Measurements from ENCODE around the gene ACYP1. TPM values are rescaled to one million over a fixed set of nuclear protein-coding genes. Genes with fewer than 3 reads are reported as not detected.

The ACYP1 gene
- total RNA-seq, 4 donors from 2014 or later: 4.2 to 24.3 (median 9.9) TPM

DNA sequence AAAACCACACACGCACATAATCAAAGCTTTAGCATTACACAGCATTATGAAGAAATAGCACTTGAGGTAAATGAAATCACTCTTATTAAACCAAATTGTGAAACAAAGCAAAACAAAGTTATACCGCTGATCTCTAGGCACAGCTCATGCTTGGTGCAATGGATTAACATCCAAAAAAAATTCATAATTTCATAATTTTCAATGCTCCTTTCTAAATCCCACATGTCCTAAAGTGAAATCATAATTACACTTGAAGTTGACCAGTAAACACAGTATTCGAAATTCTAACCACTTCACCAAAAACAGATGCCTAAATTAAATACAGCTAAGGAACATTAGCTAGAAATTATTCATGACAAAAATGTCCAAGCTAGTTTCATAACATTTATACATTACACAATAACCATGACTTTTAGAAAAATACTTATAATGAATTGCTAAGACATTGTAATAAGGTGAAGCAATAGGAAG lies 14.1 kb downstream of the ACYP1 start:
- Histone ChIP-seq H3K36me3 (no peaks in the 10 kb centered on the region), H3K27ac (peak overlapping the region; percentile 55 to 96 (median 78)), H3K4me3 (peak overlapping the region in 1 of 4 donors; percentile 0)

DNA sequence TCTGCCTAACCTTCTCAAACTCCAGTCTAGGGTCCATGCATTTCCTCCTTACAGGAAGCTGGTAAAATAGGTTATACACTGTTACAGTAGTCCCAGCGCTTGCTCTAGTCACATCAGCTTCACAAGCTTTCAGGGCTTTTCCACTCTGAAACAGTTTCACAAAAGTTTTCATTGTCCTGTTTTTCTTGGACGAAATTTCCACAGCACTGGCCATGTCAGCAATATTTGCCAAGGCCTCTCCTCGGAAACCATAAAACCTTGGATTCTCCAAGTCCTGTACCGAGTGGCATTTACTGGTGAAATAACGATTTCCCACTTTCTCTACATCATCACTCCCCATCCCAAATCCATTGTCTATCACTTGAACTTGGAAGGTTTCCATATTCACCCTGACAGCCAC lies 14.7 kb downstream of the ACYP1 start:
- Histone ChIP-seq H3K27me3 (no peaks in the 10 kb centered on the region), H3K9me3 (no peaks in the 10 kb centered on the region), H3K36me3 (no peaks in the 10 kb centered on the region), H3K4me1 (peaks cover 0 to 60% (median 23%) of the 10 kb centered on the region in 4 donors), H3K4me3 (peak overlapping the region in 2 of 4 donors; percentile 0 to 2), H3K27ac (peak overlapping the region; percentile 55 to 93 (median 75))
- TF ChIP-seq POLR2A (IDR thresholded peaks at IDR 0.05): no peak
- TF ChIP-seq, protein P1, sequence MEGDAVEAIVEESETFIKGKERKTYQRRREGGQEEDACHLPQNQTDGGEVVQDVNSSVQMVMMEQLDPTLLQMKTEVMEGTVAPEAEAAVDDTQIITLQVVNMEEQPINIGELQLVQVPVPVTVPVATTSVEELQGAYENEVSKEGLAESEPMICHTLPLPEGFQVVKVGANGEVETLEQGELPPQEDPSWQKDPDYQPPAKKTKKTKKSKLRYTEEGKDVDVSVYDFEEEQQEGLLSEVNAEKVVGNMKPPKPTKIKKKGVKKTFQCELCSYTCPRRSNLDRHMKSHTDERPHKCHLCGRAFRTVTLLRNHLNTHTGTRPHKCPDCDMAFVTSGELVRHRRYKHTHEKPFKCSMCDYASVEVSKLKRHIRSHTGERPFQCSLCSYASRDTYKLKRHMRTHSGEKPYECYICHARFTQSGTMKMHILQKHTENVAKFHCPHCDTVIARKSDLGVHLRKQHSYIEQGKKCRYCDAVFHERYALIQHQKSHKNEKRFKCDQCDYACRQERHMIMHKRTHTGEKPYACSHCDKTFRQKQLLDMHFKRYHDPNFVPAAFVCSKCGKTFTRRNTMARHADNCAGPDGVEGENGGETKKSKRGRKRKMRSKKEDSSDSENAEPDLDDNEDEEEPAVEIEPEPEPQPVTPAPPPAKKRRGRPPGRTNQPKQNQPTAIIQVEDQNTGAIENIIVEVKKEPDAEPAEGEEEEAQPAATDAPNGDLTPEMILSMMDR (IDR thresholded peaks at IDR 0.05): no peak
- TF ChIP-seq EP300 (IDR thresholded peaks at IDR 0.05): no peak
- DNase-seq (ENCODE audit: low spot score in 2 of 2): peak in 1 of 2 donors; percentile 29
- WGBS, 2 donors: 17 to 50% methylated on average over 5 of the region's 5 CpGs

More for the DNA sequence above, 14.1 kb downstream of the ACYP1 start:
- H3K4me1 ChIP-seq: peaks cover 0 to 54% (median 23%) of the 10 kb centered on the region in 4 donors
- WGBS, 2 donors: 73% methylated on average over 3 of the region's 3 CpGs
- no peak for DNase-seq (ENCODE audit: low spot score in 2 of 2)
- no peaks in the 10 kb centered on the region for H3K27me3 ChIP-seq
- no peaks in the 10 kb centered on the region for H3K9me3 ChIP-seq
- TF ChIP-seq EP300 (IDR thresholded peaks at IDR 0.05): peak in 1 of 2 donors; percentile 60
- TF ChIP-seq, protein P1 (IDR thresholded peaks at IDR 0.05): no peak

DNA sequence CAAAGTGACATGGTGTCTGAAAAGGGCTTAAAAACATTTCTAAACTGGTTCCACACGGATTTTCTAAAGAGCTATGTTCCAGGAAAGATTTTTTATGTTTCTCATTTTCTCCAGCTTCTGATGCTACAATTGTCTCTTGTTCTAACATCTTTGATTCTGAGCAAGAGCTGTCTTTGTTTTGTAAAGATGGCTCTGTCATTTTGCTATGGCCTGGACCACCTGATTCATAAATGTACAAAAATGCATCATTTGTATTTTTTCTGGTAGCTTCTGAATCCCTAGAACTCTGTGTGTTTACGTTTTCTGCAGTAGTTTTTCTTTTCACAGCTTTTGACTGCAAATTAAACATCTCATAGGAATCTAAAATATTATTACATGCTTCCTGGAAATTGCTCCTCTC lies 15.7 kb downstream of the ACYP1 start:
- H3K27me3 ChIP-seq: no peaks in the 10 kb centered on the region
- no peak for DNase-seq (ENCODE audit: low spot score in 2 of 2)
- H3K36me3 ChIP-seq: no peaks in the 10 kb centered on the region
- peaks cover 0 to 62% (median 23%) of the 10 kb centered on the region in 4 donors for H3K4me1 ChIP-seq
- H3K9me3 ChIP-seq: no peaks in the 10 kb centered on the region
- H3K4me3 ChIP-seq: no peak overlapping the region
- peak overlapping the region in 2 of 4 donors; percentile 44 to 93 for H3K27ac ChIP-seq
- TF ChIP-seq EP300 (IDR thresholded peaks at IDR 0.05) (no peak), POLR2A (IDR thresholded peaks at IDR 0.05) (no peak)
- TF ChIP-seq, protein P1 (IDR thresholded peaks at IDR 0.05): no peak
- 48 to 51% methylated on average over 2 of the region's 2 CpGs for WGBS, 2 donors

DNA sequence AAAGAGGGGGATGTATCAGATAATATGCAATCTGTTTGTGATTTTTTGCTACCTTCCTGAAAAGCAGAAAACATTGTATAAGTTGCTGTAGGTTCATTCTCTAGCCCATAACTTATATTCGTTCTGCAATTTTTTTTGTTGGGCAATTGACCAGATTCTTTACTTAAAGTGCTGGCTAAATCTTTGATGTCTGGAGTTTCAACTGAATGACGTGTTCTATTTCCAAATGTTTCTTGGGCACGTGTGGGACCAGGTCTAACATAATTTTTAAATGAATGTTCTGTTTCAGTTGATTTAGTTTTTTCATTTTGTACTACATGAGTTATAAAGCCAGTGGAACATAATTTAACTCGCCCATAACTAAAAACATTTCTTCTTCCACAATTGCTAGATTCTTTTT lies 16.3 kb downstream of the ACYP1 start:
- TF ChIP-seq EP300 (IDR thresholded peaks at IDR 0.05): no peak
- TF ChIP-seq POLR2A (IDR thresholded peaks at IDR 0.05): no peak
- H3K36me3 ChIP-seq: peaks cover 0 to 3% (median 0%) of the 10 kb centered on the region in 3 donors
- 82 to 89% methylated on average over 4 of the region's 4 CpGs for WGBS, 2 donors
- H3K9me3 ChIP-seq: no peaks in the 10 kb centered on the region
- H3K27me3 ChIP-seq: no peaks in the 10 kb centered on the region
- DNase-seq (ENCODE audit: low spot score in 2 of 2): no peak
- peaks cover 0 to 62% (median 23%) of the 10 kb centered on the region in 4 donors for H3K4me1 ChIP-seq
- H3K27ac ChIP-seq: peak overlapping the region in 2 of 4 donors; percentile 4 to 7
- no peak overlapping the region for H3K4me3 ChIP-seq

DNA sequence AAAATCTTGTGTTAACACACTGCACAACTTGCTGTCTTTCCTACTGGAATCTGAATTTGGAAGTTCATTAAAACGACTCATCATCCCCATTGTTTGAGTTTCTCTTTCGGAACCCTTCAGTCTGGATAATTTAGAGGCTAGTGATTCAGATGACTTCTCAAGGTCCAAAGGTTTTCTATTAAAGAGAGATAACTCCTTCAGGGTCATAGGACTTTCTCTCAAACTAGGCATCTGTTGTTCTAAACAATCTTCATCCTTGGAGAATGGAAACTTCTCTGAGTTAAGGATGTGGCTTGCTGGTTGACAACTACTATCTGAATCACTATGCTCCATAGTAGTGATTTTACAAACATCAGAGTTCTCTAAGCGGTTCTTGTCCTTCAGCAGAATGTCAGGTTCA lies 16.9 kb downstream of the ACYP1 start:
- Histone ChIP-seq H3K27me3 (no peaks in the 10 kb centered on the region), H3K36me3 (peaks cover 0 to 9% (median under 1%) of the 10 kb centered on the region in 3 donors), H3K9me3 (no peaks in the 10 kb centered on the region), H3K4me3 (no peak overlapping the region), H3K27ac (peak overlapping the region in 1 of 4 donors; percentile 7), H3K4me1 (peaks cover 0 to 62% (median 24%) of the 10 kb centered on the region in 4 donors)
- TF ChIP-seq POLR2A (IDR thresholded peaks at IDR 0.05) (no peak), EP300 (IDR thresholded peaks at IDR 0.05) (no peak)
- TF ChIP-seq, protein P1 (IDR thresholded peaks at IDR 0.05): no peak
- DNase-seq (ENCODE audit: low spot score in 2 of 2): no peak
- 92 to 94% methylated on average over 3 of the region's 3 CpGs for WGBS, 2 donors

Data from tibial nerve (tissue), 4 donors.